ENCODE measurements around the gene ZCCHC13. TPM values are rescaled to one million over a fixed set of nuclear protein-coding genes. Genes with fewer than 3 reads are reported as not detected.
"Not testable (repeated sequence)": the region's sequence is repeated elsewhere in the genome, so short reads cannot be mapped to it uniquely, and the experiment has no call there.

The ZCCHC13 gene
- not detected for polyA plus RNA-seq (2013, experiment 1 of 2; ENCODE audit: insufficient read length)
- polyA plus RNA-seq (2013, experiment 2 of 2; ENCODE audit: insufficient read length): not detected

DNA sequence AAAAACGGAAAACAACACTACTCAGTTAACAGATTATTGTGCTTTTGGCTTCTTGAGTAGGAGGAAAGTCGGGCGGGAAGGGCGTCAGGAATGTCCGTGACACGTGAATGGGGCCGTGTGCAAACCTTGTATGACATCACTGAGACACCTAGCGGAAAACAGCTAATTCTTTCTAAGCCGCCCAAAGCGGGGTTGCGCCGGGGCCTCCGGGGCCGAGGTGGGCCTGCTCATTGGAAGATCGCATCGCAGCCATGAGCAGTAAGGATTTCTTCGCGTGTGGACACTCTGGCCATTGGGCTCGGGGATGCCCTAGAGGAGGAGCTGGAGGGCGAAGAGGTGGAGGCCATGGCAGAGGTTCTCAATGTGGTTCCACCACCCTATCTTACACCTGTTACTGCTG is at the start of gene ZCCHC13:
ZCCHC13 (plus strand) TSS at position 165 of the 400 bp plus-strand sequence; CDS start at position 252, 87 bp downstream.
- no peak for DNase-seq

DNA sequence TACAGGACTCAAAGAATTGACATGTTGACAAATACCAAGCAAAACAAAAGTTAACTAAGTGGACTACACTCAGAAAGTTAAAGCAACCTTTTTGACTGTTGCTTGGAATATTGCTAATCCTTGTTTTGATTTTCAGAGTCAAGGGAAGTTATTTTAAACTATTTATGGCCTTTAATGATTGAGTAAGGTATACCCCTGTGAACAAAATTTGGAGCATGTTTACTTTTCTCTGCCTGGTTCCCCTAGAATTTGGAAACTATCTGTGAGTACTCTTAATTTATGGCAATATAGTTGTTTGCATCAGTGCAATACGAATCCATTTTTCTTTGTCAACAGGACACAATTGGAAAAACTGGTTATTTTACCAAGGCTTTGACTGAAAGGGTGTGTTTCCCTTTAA is 45.9 kb upstream of the ZCCHC13 start:
- not testable (repeated sequence) for DNase-seq

DNA sequence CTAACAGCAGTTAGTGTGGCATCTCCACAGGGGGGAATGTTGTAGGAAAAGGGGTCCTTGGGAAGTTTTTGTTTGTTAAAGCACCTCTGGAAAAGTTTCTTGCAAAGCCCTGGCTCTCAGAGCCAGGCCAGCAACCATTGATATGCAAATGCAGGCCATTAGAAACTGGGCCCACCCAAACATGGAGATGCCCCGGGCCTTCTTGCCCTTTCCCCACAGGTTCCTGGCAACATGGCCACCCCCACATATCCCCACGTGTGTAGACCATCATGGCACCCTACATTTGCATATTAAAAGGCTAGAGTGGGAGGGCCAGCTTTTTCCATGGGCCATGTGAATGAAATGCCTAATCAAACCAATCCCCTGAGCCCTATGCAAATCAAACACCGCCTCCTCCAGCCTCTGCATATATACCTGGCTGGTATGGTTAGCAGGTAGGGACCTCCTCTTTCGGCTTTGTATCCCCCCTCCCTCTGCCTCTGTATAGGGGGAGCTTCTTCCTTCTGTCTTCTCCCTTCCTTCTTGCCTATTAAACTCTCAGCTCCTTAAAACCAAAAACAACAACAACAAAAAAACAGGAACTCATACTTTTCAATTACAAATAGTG is 44.0 kb upstream of the ZCCHC13 start:
- no peak for DNase-seq

DNA sequence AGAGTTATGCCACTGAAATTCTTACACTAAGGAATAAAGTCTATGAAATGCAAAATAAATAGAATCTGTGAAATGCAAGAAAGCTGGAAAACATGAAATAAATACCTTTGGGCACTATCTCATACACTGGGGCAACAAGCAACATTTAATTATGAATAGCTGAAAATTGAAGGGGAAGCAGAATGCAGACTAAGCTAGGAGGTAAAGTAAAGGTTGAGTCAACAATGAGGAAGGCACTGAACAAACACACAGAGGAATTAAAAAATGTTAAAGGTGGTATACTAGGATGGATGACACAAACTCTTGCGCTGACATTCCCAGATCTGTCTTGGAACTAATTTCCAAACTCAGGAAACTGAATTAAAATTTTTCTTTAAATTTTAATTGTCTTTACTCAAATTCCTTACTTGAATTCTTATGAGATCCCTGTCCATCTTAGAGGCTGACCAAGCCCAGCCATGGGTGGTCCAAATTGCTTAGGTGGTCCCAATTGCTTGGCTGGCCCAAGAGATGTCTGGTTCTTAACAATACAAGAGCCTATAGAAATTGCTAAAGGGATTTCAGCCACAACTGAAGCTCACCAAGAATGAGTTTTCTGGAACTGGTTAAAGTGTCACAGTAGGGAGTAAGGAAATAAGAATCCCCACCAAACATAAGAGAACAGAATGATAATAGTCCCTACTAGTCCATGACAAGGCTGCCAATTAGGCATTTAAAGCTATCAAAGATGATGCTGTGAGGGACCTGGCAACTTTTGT is 41.3 kb upstream of the ZCCHC13 start:
- no peak for DNase-seq

DNA sequence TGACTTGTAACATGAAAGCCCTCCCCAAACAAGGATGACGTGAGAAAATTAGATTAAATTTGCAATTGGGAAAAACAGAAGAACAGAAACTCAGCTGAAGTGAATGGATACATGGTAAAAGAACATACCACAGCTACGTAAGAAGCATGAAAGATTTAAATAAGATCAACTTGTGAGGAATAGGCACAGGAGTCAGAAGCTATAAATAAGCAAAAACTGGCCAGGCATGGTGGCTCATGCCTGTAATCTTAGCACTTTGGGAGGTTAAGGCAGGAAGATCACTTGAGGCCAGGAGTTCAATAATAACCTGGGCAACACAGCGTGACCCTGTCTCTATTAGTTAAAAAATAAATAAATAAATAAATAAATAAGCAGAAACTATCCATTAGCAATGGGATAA is 33.6 kb upstream of the ZCCHC13 start:
- no peak for DNase-seq

DNA sequence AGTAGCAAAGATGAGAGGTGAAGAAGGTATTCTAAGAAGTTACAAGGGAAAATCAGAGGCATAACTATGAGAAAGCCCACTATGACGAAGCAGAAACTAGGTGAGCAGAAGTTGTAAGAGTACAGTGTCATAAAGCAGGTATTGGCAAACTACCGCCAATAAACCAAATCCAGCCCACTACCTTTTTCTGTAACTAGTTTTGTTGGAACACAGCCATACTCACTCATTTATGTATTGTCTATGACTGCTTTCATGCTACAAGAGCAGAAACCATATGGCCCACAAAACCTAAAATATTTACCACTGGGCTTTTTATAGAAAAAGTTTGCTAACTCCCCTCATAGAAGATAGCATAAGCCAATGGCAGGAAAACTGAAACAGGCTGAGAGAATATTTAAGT is 31.8 kb upstream of the ZCCHC13 start:
- no peak for DNase-seq

DNA sequence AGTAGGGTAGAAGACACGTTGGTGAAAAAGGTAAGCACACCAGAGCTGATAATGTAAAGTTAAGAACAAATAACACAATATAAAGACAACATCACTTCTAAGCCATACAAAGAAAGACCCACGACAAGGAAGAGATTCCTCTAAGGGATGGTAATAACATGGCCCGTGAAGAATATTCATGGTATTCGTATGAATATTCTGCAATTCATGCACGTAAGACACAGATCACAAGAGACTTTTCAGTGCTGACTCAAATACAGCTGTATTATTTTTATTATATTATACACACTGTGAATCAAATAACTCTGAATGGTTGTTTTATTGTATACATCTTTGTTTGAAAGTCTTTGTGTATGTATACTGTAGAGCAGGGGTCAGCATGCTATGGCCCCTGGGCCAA is 29.5 kb upstream of the ZCCHC13 start:
- DNase-seq: no peak

DNA sequence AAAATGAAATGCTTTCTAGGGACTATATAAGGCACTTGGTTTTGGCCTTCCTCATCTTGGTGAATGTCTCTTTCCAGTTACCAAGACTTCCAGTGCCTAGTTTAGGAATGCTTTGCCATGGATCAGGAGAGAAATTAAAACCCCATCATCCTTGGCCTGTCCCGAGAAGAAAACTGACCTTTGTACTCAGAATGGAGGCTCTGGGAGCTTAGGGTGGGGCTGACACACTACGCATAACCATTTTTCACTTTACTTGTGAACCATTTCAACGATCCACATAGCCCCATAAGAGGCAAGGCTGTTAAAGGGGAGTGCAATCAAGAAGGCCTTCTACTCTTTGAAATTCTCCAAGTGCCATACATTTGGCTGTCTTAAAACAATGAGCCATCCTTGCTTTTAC is 26.7 kb upstream of the ZCCHC13 start:
- DNase-seq: no peak

DNA sequence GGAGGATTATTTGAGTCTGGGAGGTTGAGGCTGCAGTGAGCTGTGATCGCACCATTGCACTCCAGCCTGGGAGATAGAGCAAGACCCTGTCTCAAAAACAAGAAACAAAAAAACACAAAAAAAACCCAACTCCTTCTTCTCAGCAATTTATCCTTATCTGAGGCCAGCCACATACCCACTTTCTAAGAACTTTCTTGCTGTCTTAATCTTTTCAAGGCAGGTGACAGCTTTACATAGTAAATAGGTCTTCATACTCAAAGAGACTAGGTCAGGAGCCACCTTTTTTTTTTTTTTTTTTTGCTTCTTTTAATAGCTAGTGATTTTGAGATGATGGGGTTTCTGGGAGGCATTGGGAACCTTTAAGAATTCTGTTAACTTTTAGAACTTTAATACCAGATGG is 26.1 kb upstream of the ZCCHC13 start:
- DNase-seq: no peak

DNA sequence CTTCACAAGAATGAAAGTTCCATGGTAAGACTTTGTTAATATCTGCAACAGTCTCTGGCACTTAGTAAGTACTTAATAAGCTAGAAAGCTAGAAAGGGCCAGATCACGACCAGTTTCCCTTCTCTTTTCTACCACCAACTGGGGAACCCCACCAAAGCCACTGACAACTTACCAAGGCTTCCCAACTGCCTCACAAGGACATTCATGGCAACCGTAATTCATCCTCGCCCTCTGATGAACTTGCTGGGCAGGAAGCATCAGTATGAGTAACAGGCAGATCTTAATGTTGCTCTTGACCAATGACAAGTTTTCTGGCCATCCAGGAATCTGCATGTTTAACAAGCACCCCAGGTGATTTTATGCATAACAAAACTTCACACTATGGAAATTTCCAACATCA is 23.2 kb upstream of the ZCCHC13 start:
- no peak for DNase-seq

DNA sequence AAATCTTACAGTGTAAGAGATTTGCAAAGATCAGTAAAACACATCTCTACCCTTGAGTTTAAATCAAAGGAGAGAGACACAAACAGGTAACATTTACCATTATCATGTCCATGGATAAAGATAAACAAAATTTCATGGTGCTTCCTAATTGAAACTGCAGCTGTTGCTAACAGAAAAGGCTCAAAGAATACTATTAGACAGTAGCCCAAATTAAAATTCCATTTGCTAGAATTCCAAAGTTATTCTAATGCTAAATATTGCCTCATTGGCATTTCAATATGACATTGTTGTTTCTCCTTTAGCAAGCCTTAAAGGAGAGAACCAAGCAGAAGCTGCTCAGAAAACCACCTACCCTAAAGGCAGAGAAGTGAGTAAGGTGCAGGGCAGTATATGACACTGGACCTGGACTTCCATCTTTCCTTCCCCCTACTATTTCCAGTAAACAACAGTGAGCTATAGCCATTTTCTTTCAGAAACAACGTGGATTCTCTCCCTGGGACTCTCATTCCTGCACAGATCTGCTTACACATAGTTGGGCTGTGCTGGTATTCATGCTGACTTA is 19.5 kb upstream of the ZCCHC13 start:
- DNase-seq: no peak

DNA sequence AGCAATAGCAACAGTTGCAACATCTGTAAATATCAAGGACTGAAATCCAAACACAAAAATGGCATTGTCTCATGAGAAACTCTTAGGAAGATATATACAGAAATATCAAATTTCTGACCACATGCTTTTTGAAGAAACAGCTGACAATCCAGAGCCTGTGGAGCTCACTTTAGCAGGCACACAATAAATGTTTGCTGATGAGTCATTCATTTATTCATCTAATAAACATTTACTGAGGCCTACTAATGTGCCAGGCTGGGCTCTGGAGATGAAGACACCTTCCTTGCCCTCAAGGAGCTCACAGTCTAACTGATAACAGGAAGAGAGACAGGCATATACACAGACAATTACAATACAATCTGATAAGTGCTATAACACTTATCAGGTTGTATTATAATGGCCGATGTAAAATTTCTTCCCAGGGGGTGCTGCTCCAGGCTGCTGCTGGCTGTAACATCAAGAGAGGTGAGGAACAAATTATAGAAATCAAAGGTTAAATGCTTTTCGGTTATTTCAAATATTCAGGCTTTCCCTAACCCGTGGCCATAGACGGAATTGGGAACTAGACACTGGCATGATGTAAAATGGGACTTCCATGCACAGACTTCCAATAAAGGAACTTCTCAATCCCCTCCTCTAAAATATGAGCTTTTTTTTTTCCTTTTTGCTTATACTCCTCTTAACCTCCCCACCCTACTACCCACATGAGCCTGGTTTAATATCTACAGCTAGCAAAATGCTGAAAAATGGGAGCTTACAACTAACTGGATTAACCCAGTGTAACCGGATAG is 16.8 kb upstream of the ZCCHC13 start:
- DNase-seq: peak; percentile 20

DNA sequence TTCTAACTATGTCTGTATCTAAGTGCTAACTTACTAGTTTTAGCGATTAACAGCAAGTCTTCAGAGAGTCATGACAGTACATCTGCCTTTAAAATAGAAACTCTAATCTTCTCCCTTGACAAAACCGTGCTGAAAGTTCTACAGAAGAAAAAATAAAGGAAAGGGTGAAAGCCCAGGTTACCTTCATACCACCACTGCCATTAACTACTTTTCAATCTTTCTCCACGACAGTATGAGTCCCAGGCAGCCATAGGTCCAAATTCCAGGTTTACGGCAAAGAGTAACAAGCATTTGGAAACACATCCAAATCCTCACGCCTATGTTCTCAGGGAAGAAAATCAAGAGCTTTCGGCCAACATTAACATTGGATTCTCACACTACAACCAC is 12.4 kb upstream of the ZCCHC13 start:
- DNase-seq: no peak

DNA sequence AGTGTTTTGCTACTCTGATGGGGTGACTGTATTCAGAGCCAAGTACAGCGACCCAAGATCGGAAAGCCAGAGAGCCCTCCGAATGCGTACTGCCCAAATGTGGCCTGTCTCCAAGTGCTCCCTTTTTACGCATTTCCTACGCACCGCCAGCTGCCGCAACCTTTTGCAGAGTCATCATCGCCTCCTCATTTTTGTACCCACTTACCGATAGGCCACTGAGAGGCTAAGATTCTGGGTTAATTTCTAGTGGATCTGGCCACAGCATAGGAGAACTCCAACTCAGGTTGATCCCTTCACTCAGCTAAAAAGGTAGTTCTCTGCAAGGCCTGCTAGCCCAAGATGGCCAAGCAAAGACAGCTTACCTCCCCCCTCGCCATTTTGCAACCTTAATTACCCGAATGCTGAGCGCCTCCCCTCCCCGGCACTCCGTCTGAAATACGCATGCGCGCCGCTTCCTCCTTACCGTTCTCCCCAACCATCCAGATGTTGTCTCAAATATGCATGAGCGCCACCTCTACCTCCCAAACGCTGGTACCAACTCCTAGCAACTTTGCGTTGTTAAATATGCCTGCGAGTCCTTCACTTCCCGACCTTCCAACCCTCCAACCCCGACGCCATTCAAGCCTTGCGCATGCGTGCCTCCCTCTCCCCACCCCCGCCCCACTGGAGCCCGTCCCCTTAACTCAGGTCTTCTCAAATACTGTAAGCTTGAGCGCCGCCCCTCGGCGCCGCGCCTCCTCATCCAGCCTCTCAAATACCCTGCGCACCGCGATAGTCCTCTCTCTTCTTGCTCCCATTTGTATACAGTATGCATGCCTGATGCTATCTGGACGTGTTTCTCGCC is 11.8 kb upstream of the ZCCHC13 start:
- peak; percentile 89 for DNase-seq

DNA sequence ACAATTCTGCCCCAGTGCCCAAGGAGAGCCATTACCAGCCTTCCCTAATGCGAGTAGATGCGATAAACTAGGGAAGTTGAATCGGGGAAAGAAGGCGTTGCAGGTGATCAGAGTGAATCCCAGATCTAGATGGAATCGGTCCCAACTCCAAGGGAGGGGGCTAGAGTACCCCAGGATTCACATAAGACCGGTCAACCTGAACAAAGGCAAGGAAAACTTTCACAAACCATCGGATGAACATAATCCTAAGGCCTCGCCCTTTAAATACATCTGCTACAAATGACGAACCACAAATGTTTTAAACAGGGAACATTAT is 11.2 kb upstream of the ZCCHC13 start:
- DNase-seq: no peak

DNA sequence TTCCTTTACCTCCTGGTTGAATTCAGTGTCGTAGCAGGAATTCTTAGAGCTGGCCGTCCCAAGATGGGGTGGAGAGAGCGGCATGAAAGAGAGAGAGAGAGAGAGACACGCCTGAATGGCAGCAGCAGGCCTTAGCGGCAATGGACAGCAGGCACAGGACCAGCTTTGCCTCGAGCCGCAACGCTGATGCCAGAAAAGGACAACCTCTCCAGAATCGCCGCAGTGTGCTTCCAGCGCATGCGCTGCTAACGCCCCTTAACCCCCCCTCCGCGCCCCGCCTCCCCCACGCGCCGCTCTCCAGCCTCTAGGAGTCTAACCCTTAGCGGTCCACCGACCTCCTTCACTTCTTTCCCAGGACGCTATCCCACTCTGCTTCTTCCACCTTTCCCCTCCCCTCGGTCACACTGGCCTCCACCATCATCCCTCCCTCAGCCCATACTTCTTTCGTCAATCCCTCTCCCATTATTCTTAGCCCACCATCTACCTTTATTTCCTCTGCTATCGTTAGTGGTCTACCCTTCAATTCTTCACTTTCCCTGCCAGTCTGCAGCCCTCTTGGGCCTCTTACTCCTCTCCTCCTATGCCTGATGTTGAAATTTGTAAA is 10.5 kb upstream of the ZCCHC13 start:
- DNase-seq: peak; percentile 74

DNA sequence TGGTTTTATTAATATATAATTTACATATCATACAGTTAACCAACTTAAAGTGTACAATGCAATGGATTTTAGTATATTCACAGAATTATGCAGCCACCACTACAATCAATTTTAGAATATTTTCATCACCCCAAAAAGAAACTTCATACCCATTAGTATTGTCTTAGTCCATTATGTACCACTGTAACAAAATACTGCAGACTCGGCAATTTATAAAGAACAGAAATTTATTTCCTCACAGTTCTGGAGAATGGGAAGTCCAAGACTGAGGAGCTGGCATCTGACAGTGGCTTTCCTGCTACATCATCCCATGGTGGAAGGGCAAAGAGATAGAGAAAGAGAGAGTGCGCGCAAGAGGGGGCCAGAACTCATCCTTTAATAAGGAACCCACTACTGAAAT is 8.9 kb upstream of the ZCCHC13 start:
- DNase-seq: no peak

DNA sequence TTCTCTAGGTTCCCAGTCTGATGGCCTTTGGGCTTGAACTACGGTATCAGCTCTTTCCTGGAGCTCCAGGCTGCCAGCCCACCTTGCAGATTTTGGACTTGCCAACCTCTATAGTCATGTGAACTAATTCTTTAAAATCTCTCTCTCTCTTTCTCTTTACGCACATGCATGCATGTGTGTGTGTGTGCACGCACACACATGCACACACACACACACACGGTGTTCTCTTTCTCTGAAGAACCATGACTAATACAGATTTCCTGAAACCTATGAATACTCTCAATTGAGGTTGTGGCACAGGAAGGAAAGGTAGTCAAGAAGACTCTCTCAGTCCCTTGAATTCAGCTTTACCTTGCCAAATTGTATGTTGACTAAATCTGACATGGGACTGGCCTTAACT is 6.2 kb upstream of the ZCCHC13 start:
- no peak for DNase-seq

DNA sequence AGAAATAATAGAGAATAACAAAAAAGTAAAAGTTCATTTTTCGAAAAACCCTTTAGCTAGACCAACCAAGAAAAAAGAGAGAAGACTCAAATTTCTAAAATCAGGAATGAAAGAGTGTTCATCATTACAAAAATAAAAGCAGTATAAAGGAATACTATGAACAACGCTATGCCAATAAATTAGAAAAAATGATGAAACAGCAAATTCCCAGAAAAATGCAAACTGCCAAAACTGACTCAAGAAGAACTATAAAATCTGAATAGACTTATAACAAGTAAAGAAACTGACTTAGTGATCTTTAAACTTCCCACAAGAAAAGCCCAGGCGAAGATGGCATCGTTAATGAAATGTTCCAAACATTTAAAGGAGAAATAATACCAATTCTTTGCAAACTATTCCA is 3.1 kb upstream of the ZCCHC13 start:
- no peak for DNase-seq

DNA sequence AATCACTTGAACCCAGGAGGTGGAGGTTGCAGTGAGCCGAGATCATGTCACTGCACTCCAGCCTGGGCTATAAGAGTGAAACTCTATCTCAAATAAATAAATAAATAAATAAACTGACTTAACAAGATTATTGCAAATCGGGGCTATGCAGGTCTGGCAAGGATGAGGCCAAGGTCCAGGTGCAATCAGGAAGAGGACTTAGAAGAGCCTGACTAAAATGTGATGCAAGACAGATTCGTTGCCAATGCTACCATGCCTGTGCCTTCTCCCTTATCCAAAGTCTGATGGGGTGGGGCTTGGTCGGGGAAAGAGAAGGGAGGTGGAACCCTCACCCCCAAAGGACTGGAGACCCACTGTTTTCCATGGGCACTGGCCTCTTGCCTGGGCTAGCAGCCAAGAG is 14.7 kb downstream of the ZCCHC13 start:
- DNase-seq: no peak

DNA sequence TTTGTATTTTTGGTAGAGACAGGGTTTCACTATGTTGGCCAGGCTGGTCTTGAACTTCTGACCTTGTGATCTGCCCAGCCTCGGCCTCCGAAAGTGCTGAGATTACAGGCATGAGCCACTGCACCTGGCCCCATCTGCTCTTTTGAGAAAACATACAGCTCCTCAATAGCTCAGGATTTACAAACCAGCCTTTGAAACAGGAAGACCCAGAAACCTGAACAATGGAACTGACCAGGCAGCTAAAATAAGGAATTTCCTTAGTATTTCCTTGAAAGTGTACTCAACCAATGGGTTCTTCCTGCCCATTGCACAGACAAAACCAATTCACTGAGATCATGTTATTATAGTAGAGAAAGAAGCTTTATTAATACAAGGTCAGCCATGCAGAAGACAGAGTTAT is 15.3 kb downstream of the ZCCHC13 start:
- DNase-seq: not testable (repeated sequence)

DNA sequence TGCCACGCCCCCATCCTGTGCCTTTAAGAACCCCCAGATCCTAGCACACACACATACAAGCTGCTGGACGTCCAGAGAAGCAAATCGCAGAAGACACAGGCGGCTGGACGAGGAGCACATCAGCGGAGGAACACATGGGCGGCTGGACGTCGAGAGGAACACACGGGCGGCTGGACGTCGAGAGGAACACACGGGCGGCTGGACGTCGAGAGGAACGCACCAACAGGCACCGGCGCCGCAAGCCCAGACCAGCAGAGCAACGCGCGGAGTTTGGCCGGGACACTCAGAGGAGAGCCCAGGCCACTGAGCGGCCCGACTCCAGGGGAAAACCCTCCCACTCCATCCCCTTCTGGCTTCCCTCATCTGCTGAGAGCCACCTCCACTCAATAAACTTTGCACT is 17.2 kb downstream of the ZCCHC13 start:
- no peak for DNase-seq
